AG10803 (cell line): ENCODE data around the gene PRLR.

Experiments
- DNase-seq: peaks from one replicate; pipeline ENCODE4 v3.0.0; 2010; ENCODE audit warnings: low read depth
- H3K4me3 ChIP-seq: 2 replicates; pipeline ENCODE4 v1.5.1; 2011; ENCODE audit warnings: mild to moderate bottlenecking, low read length, control low read depth
- CTCF ChIP-seq: conservative IDR thresholded peaks from 2 replicates; pipeline ENCODE4 v1.5.1; 2011; ENCODE audit warnings: mild to moderate bottlenecking, low read length, control low read depth, inconsistent platforms

The PRLR gene

GRCh38 chr5:35138232-35138631, 92.1 kb downstream of the PRLR start:
- no peak for TF ChIP-seq CTCF
- DNase-seq: peak; percentile 93
- H3K4me3 ChIP-seq: no peak overlapping the region

GRCh38 chr5:35136386-35136785, 93.9 kb downstream of the PRLR start:
- no peak for TF ChIP-seq CTCF
- no peak overlapping the region for H3K4me3 ChIP-seq
- DNase-seq: peak; percentile 98

GRCh38 chr5:35135239-35135700, 95.0 kb downstream of the PRLR start:
- no peak overlapping the region for H3K4me3 ChIP-seq
- no peak for TF ChIP-seq CTCF
- DNase-seq: no peak

GRCh38 chr5:35134278-35135030, 95.8 kb downstream of the PRLR start:
- TF ChIP-seq CTCF: no peak
- no peak overlapping the region for H3K4me3 ChIP-seq
- no peak for DNase-seq

- no peak for DNase-seq
- no peak overlapping the region for H3K4me3 ChIP-seq
- no peak for TF ChIP-seq CTCF
Observed at GRCh38 chr5:35133186-35133585, 97.1 kb downstream of the PRLR start.

GRCh38 chr5:35131723-35132122, 98.6 kb downstream of the PRLR start:
- DNase-seq: no peak
- no peak overlapping the region for H3K4me3 ChIP-seq
- TF ChIP-seq CTCF: no peak

GRCh38 chr5:35129921-35130485, 100.3 kb downstream of the PRLR start:
- no peak overlapping the region for H3K4me3 ChIP-seq
- DNase-seq: peak; percentile 50

More at GRCh38 chr5:35129921-35130485, 100.3 kb downstream of the PRLR start:
- no peak for TF ChIP-seq CTCF
